K562 (cell line): ENCODE measurements around the gene GMDS. TPM values are rescaled to one million over a fixed set of nuclear protein-coding genes. Genes with fewer than 3 reads are reported as not detected.

Experiments
- ATAC-seq: fragments of 200-7000 bp; cut with Tn5 transposase; 3 replicates; pipeline ENCODE4 v1.9.1; 2020; ENCODE audit warnings: moderate library complexity
- BruUV-seq: library from RNA; stranded (reverse); fragments of 400-500 nt; replicated peaks from 2 replicates; lab custom pipeline; 2021; lab: Mats Ljungman, UMichigan
- CTCF ChIA-PET: fragments of 300-600 bp; formaldehyde crosslinking; extraction: SDS; loops from one replicate; lab custom pipeline; 2021; ENCODE audit warnings: low intra/inter-chr PET ratio; lab: Yijun Ruan, JAX
- POLR2A ChIA-PET: fragments of 300-600, 350-650 bp; sonication (Branson Sonifier 250); formaldehyde crosslinking; extraction: SDS; loops from one replicate; lab custom pipeline; 2021; ENCODE audit warnings: antibody characterized with exemption, inconsistent platforms; lab: Yijun Ruan, JAX
- DNase-seq, 4 experiments: peaks; one replicate each; pipeline versions ENCODE4 v3.0.0 to v3.0.0-alpha.2; 2011 to 2018; ENCODE audit warnings: low spot score in 3 of 4, mixed read lengths in 3 of 4; ENCODE audit errors: extremely low read depth in 1 of 4
- FAIRE-seq: peaks from 2 replicates; lab custom pipeline; 2011; peaks lifted over from hg19 to GRCh38; lab: Jason Lieb, UNC
- H2AFZ ChIP-seq: 2 replicates; pipeline ENCODE4 v1.6.0; 2011; ENCODE audit warnings: low read depth, low read length, control low read depth, inconsistent platforms
- H3K27ac ChIP-seq: fragments of 200-600 bp; 3 replicates; pipeline ENCODE4 v1.8.0; 2011; ENCODE audit warnings: low read depth, mild to moderate bottlenecking, control low read depth, inconsistent platforms, low read length, moderate library complexity, mixed read lengths; ENCODE audit errors: extremely low read depth
- H3K27me3 ChIP-seq, 2 experiments: fragments of 300-600 bp in 1 of 2; 2 replicates in 1 of 2; 3 replicates in 1 of 2; pipeline versions ENCODE4 v1.6.0 to v1.8.0; 2011; ENCODE audit warnings: inconsistent platforms in 2 of 2, low read length in 2 of 2, mild to moderate bottlenecking in 1 of 2, mixed read lengths in 1 of 2, moderate library complexity in 1 of 2; ENCODE audit not compliant: control insufficient read depth in 2 of 2, insufficient read depth in 2 of 2
- H3K36me3 ChIP-seq: fragments of 300-600 bp; 3 replicates; pipeline ENCODE4 v1.8.0; 2011; ENCODE audit warnings: mild to moderate bottlenecking, low read length, inconsistent platforms; ENCODE audit not compliant: control insufficient read depth, insufficient read depth
- H3K4me1 ChIP-seq, 2 experiments: fragments of 200-600 bp in 1 of 2; replicated peaks in 1 of 2; 2 replicates in 1 of 2; 3 replicates in 1 of 2; pipeline versions ENCODE4 v1.5.1 to v1.8.0; 2011; ENCODE audit warnings: inconsistent platforms in 2 of 2, low read length in 2 of 2, mild to moderate bottlenecking in 1 of 2, mixed read lengths in 1 of 2, moderate library complexity in 1 of 2; ENCODE audit not compliant: control insufficient read depth in 2 of 2, insufficient read depth in 2 of 2
- H3K4me2 ChIP-seq: 2 replicates; pipeline ENCODE4 v1.6.1; 2011; ENCODE audit warnings: low read length, control low read depth, inconsistent platforms, mixed read lengths; ENCODE audit not compliant: insufficient read depth
- H3K4me3 ChIP-seq: fragments of 200-600 bp; sonication (generic), shearing (Covaris generic); 2 replicates; pipeline ENCODE4 v1.5.1; 2016; ENCODE audit warnings: control low read depth, inconsistent platforms
- H3K79me2 ChIP-seq: fragments of 200-600 bp; 3 replicates; pipeline ENCODE4 v1.8.0; 2011; ENCODE audit warnings: low read length, inconsistent platforms; ENCODE audit not compliant: control insufficient read depth, insufficient read depth
- H3K9ac ChIP-seq, 2 experiments: 2 replicates each; pipeline versions ENCODE4 v1.6.0 to v1.6.1; 2011; ENCODE audit warnings: low read depth in 2 of 2, low read length in 2 of 2, control low read depth in 1 of 2, inconsistent platforms in 1 of 2, mild to moderate bottlenecking in 1 of 2, mixed read lengths in 1 of 2; ENCODE audit not compliant: insufficient read depth in 1 of 2
- H3K9me1 ChIP-seq: one replicate; pipeline ENCODE4 v1.6.0; 2011; ENCODE audit warnings: inconsistent platforms, mild to moderate bottlenecking, low read length, moderate library complexity; ENCODE audit not compliant: control insufficient read depth, insufficient read depth
- H3K9me3 ChIP-seq: replicated peaks from 2 replicates; pipeline ENCODE4 v1.5.1; 2011; ENCODE audit warnings: low read depth, low read length, inconsistent platforms; ENCODE audit not compliant: control insufficient read depth, insufficient read depth
- H4K20me1 ChIP-seq: replicated peaks from 2 replicates; pipeline ENCODE4 v1.6.1; 2011; ENCODE audit warnings: low read length, inconsistent platforms, mixed read lengths; ENCODE audit not compliant: control insufficient read depth, insufficient read depth
- ADNP ChIP-seq: fragments of 200-800 bp; sonication (Bioruptor generic); IDR thresholded peaks from 2 replicates; pipeline ENCODE4 v1.6.1; 2016; ENCODE audit warnings: missing genetic modification characterization, missing compliant biosample characterization
- CLOCK ChIP-seq: fragments of 250-450 bp; sonication (Bioruptor Pico); IDR thresholded peaks from 2 replicates; pipeline ENCODE4 v1.4.0; 2020; ENCODE audit warnings: mild to moderate bottlenecking, moderate library complexity, borderline replicate concordance
- CREBBP ChIP-seq: IDR thresholded peaks from one replicate; pipeline ENCODE4 v1.6.1; 2012; ENCODE audit warnings: low read depth, mild to moderate bottlenecking, control low read depth, inconsistent platforms, low read length
- DDX20 ChIP-seq: fragments of 450-650 bp; IDR thresholded peaks from 2 replicates; pipeline ENCODE4 v1.6.1; 2016; ENCODE audit warnings: missing genetic modification characterization, low read depth, mild to moderate bottlenecking, missing compliant biosample characterization, moderate library complexity
- ERF ChIP-seq: fragments of 450-650 bp; formaldehyde crosslinking; IDR thresholded peaks from 2 replicates; pipeline ENCODE4 v1.4.0; 2020; ENCODE audit warnings: mild to moderate bottlenecking, mixed read lengths
- ETV6 ChIP-seq, 3 experiments: fragments of 150-350 bp in 1 of 3; sonication (generic) in 1 of 3; formaldehyde crosslinking in 1 of 3; IDR thresholded peaks; 2 replicates each; pipeline versions ENCODE4 v1.6.1 to v1.8.0; 2014 to 2022; ENCODE audit warnings: borderline replicate concordance in 2 of 3, low read depth in 2 of 3, antibody characterized with exemption in 1 of 3, low read length in 1 of 3, mild to moderate bottlenecking in 1 of 3, missing genetic modification reagents in 1 of 3
- HEY1 ChIP-seq: fragments of 250-450 bp; sonication (Bioruptor Pico); IDR thresholded peaks from 2 replicates; pipeline ENCODE4 v1.5.0; 2020; ENCODE audit warnings: mild to moderate bottlenecking, moderate library complexity, borderline replicate concordance
- RUNX1 ChIP-seq: sonication (generic); IDR thresholded peaks from 2 replicates; pipeline ENCODE4 v1.6.1; 2016; ENCODE audit warnings: antibody characterized with exemption, low read depth
- SIN3B ChIP-seq: fragments of 450-650 bp; IDR thresholded peaks from 2 replicates; pipeline ENCODE4 v1.6.1; 2017; ENCODE audit warnings: low read depth, mild to moderate bottlenecking, moderate library complexity
- YY1 ChIP-seq, 3 experiments: IDR thresholded peaks; 2 replicates each; pipeline ENCODE4 v1.6.1; 2011; ENCODE audit warnings: low read length in 2 of 3, mild to moderate bottlenecking in 2 of 3, moderate library complexity in 2 of 3, borderline replicate concordance in 1 of 3, control low read depth in 1 of 3, low read depth in 1 of 3; ENCODE audit not compliant: insufficient read depth in 3 of 3, insufficient replicate concordance in 2 of 3, control insufficient read depth in 1 of 3, insufficient read length in 1 of 3; ENCODE audit errors: extremely low read depth in 1 of 3
- ZFP36 ChIP-seq: fragments of 150-350 bp; IDR thresholded peaks from 2 replicates; pipeline ENCODE4 v1.6.1; 2018; ENCODE audit warnings: low read length, low read depth; ENCODE audit not compliant: partially characterized antibody
- ZNF444 ChIP-seq: fragments of 250-450 bp; sonication (Bioruptor Pico); IDR thresholded peaks from 2 replicates; pipeline ENCODE4 v1.4.0; 2020; ENCODE audit warnings: mild to moderate bottlenecking, moderate library complexity
- ZNF644 ChIP-seq: fragments of 200-800 bp; sonication (Bioruptor generic); IDR thresholded peaks from 2 replicates; pipeline ENCODE4 v1.6.1; 2016; ENCODE audit warnings: low read depth, missing genetic modification characterization, missing compliant biosample characterization
- whole genome bisulfite sequencing: fragments of 100-300 bp; shearing (Covaris generic); methylation state at CpG from one replicate; pipeline ENCODE4 v1.1.6; 2016; ENCODE audit warnings: low coverage, mixed read lengths; ENCODE audit not compliant: insufficient coverage; ENCODE audit errors: missing lambda C conversion rate; 5-methylcytosine and 5-hydroxymethylcytosine counted together
- in situ Hi-C: fragments of 300-500 bp; cut with MboI; formaldehyde crosslinking; loops from 4 replicates; pipeline ENCODE4 v1.15.0; 2018; ENCODE audit warnings: inconsistent platforms, mixed read lengths
- intact Hi-C: fragments of 100-400 bp; cut with micrococcal nuclease; formaldehyde crosslinking; loops from 2 replicates; pipeline ENCODE4 v1.14.2; 2022
- polyA plus RNA-seq, 8 experiments: library from polyadenylated mRNA; depleted of rRNA in 4 of 8; stranded (reverse) in 5 of 8; unstranded in 3 of 8; fragments of >200 nt; fragmentation: Nextera tagmentation in 2 of 8; fragmentation: Illumina TruSeq in 1 of 8; extraction: Ambion mirVana in 2 of 8; extraction: Trizol in 1 of 8; gene quantifications; 2 replicates each; pipeline versions ENCODE4 v1.2.1 to v1.2.3, GENCODE V29; 2011 to 2014; ENCODE audit warnings: inconsistent platforms in 1 of 8, missing spikeins in 1 of 8
- total RNA-seq, 7 experiments: library from RNA; depleted of rRNA in 6 of 7; stranded (reverse); fragments of >200 nt in 6 of 7; fragmentation: Illumina TruSeq in 2 of 7; extraction: Trizol in 2 of 7; gene quantifications; 2 replicates each; pipeline versions ENCODE4 v1.2.1 to v1.2.3, GENCODE V29; 2011 to 2021; ENCODE audit warnings: low replicate concordance in 1 of 7

GMDS gene
- total and polyA plus RNA-seq, 9 of the 15 experiments (the other 6 are each of a cell fraction or from before 2014, with no cell fraction given), result 0.48 to 31.8 (median 13.4) TPM

DNA sequence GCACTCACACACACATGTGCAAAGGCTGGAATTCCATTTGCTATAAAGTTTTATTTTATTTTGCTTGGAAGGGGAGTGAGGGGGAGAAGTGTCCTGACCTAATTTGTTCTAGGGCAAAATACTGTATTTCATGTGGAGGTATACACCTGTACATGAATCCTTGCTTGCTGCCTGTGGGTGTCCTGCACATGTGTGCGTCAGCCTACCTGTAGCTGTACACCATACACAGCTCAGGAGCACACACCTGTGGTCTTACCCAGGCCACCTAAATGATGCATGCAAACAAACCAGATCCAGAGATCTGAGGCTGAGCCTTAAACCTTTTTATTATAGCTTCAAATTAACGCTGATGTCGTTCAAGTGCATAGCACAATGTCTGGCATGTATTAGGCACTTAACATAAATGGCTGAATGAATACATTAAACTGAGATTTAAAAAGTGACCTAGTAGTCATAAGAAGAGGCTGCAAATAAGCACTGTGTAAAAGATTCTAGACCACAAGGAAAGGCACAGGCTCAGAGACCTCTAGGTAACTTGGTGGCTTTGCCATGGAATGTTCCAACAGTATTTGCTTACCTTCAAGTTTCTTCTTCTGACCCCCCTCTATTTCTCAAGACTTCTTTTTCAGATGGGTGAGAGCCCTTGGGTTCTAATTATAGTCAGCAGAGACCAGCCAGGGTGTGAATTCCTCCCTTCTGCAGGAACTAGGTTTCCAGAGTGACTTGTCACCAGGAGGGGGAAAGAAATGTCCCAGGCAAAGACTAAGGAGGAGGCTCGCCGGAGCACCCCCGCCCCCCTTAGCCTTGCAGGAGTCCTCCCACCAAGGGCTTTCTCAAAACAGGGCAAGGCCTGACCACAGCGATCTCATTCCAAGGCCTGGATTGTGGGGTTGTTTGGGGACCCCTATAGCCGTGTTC is 622.3 kb downstream of the GMDS start (continued):
- TF ChIP-seq ETV6 (IDR thresholded peaks at IDR 0.05; ENCODE audit: borderline replicate concordance in 1 of 2, low read depth in 2 of 2, low read length in 1 of 2) (no peak), ETV6 (CRISPR knock-in tag; IDR thresholded peaks at IDR 0.05; ENCODE audit: borderline replicate concordance) (no peak), ZNF644 (no peak), ADNP (no peak), DDX20 (tag) (no peak), CREBBP (no peak)
- TF ChIP-seq, all 486 proteins: peak for 0

GRCh38 chr6:1622220-1622850 is 623.1 kb downstream of the GMDS start:
- in situ Hi-C loops, result no loop called here
- Histone ChIP-seq H2AFZ (no peak overlapping the region), H3K36me3 (no peaks in the 10 kb centered on the region), H3K79me2 (no peaks in the 10 kb centered on the region), H3K27me3 (peaks cover 34 to 77% of the 10 kb centered on the region in 2 experiments), H3K4me3 (no peak overlapping the region), H3K9me3 (no peaks in the 10 kb centered on the region), H3K27ac (no peak overlapping the region), H3K4me1 (peaks cover 0 to 4% of the 10 kb centered on the region in 2 experiments; a peak in 1 of 5 replicates), H3K9ac (no peak overlapping the region), H3K4me2 (no peak overlapping the region), H4K20me1 (no peaks in the 10 kb centered on the region; the same call in 1 of the 2 replicates), H3K9me1 (no peaks in the 10 kb centered on the region)
- ChIA-PET CTCF (interaction anchor here (0.6 kb wide), 1 partner anchor 33 kb away, joined by 3 read pairs; no protein-coding TSS in a partner anchor), POLR2A (interaction anchor here (1.3 kb wide), 1 partner anchor 9 kb away, joined by 3 read pairs; no protein-coding TSS in a partner anchor)
- BruUV-seq, result no TSS peak
- FAIRE-seq (no peak), ATAC-seq (no peak), DNase-seq (no peak)
- TF ChIP-seq CLOCK (CRISPR knock-in tag) (no peak), RUNX1 (no peak), HEY1 (CRISPR knock-in tag) (no peak), SIN3B (no peak), ZFP36 (no peak), ZNF444 (no peak), YY1 (IDR thresholded peaks at IDR 0.05; ENCODE audit: borderline replicate concordance in 1 of 3, control insufficient read depth in 1 of 3, extremely low read depth in 1 of 3, insufficient read depth in 3 of 3, insufficient read length in 1 of 3, insufficient replicate concordance in 2 of 3, low read depth in 1 of 3, low read length in 2 of 3) (no peak), ERF (no peak)
- WGBS, result under 1% methylated on average over 15 of the region's 15 CpGs
- intact Hi-C loops, result no loop called here
